PC-9 (cell line): ENCODE measurements around the gene BCAS2. TPM values are rescaled to one million over a fixed set of nuclear protein-coding genes. Genes with fewer than 3 reads are reported as not detected.

Experiments used
- BruUV-seq: library from RNA; stranded (reverse); fragments of 400-500 nt; replicated peaks from 2 replicates; lab custom pipeline; 2021; lab: Mats Ljungman, UMichigan
- CTCF ChIA-PET: fragments of 300-600 bp; sonication (Branson Sonifier 250); formaldehyde crosslinking; loops from one replicate; lab custom pipeline; 2022; ENCODE audit warnings: antibody characterized with exemption; lab: Charles Lee
- POLR2A ChIA-PET: fragments of 300-600 bp; sonication (Branson Sonifier 250); formaldehyde crosslinking; loops from one replicate; lab custom pipeline; 2022; ENCODE audit warnings: antibody characterized with exemption; ENCODE audit not compliant: unreplicated experiment; lab: Charles Lee
- DNase-seq, 2 experiments: peaks; one replicate each; pipeline versions ENCODE4 v3.0.0 to v3.0.0-alpha.2; 2015 to 2022; ENCODE audit warnings: mixed read lengths in 1 of 2
- H2AFZ ChIP-seq: fragments of 200-600 bp; sonication (generic); 2 replicates; pipeline ENCODE4 v1.8.1; 2017; ENCODE audit warnings: antibody characterized with exemption
- H3F3A ChIP-seq: fragments of 200-600 bp; sonication (generic); 2 replicates; pipeline ENCODE4 v1.8.1; 2017; ENCODE audit warnings: antibody characterized with exemption, mild to moderate bottlenecking, low read depth; ENCODE audit not compliant: insufficient read depth
- H3K27ac ChIP-seq: fragments of 200-600 bp; sonication (generic); 2 replicates; pipeline ENCODE4 v1.6.1; 2016; ENCODE audit warnings: mixed run types
- H3K27me3 ChIP-seq: fragments of 200-600 bp; sonication (generic); 2 replicates; pipeline ENCODE4 v1.6.1; 2016; ENCODE audit warnings: low read depth, mixed run types; ENCODE audit not compliant: insufficient read depth
- H3K36me3 ChIP-seq: fragments of 200-600 bp; sonication (generic); 2 replicates; pipeline ENCODE4 v1.6.1; 2016; ENCODE audit warnings: low read depth, mixed run types
- H3K4me1 ChIP-seq: fragments of 200-600 bp; sonication (generic); replicated peaks from 2 replicates; pipeline ENCODE4 v1.6.1; 2016; ENCODE audit warnings: mixed run types; ENCODE audit not compliant: insufficient read depth
- H3K4me2 ChIP-seq: fragments of 200-600 bp; sonication (generic); 2 replicates; pipeline ENCODE4 v1.6.1; 2017; ENCODE audit warnings: mixed run types
- H3K4me3 ChIP-seq: fragments of 200-600 bp; sonication (generic); 2 replicates; pipeline ENCODE4 v1.6.1; 2016; ENCODE audit warnings: mixed run types
- H3K79me2 ChIP-seq: fragments of 200-600 bp; sonication (generic); 2 replicates; pipeline ENCODE4 v1.6.1; 2017; ENCODE audit warnings: low read depth, mixed run types
- H3K9me2 ChIP-seq: fragments of 200-600 bp; sonication (generic); 2 replicates; pipeline ENCODE4 v1.8.1; 2017; ENCODE audit warnings: mild to moderate bottlenecking; ENCODE audit not compliant: insufficient read depth
- H3K9me3 ChIP-seq: fragments of 200-600 bp; sonication (generic); 2 replicates; pipeline ENCODE4 v1.8.1; 2016; ENCODE audit warnings: low read depth; ENCODE audit not compliant: insufficient read depth
- H4K20me1 ChIP-seq: fragments of 200-600 bp; sonication (generic); 2 replicates; pipeline ENCODE4 v1.8.1; 2017; ENCODE audit not compliant: insufficient read depth
- CTCF ChIP-seq: fragments of 200-600 bp; sonication (generic); conservative IDR thresholded peaks from 2 replicates; pipeline ENCODE4 v1.6.1; 2017; ENCODE audit warnings: mixed run types, antibody characterized with exemption, mild to moderate bottlenecking, moderate library complexity
- EZH2 ChIP-seq: fragments of 200-600 bp; sonication (generic); IDR thresholded peaks from 2 replicates; pipeline ENCODE4 v1.8.0; 2017; ENCODE audit warnings: antibody characterized with exemption, low read depth
- intact Hi-C: fragments of 100-400 bp; cut with micrococcal nuclease; formaldehyde crosslinking; loops from one replicate; pipeline ENCODE4 v1.10.0; 2022; ENCODE audit not compliant: unreplicated experiment
- total RNA-seq: library from RNA; stranded (reverse); gene quantifications from 2 replicates; pipeline ENCODE4 v1.2.3, GENCODE V29; 2021

BCAS2 gene
- total RNA-seq, 1 experiment from 2014 or later: 36.7 TPM

DNA sequence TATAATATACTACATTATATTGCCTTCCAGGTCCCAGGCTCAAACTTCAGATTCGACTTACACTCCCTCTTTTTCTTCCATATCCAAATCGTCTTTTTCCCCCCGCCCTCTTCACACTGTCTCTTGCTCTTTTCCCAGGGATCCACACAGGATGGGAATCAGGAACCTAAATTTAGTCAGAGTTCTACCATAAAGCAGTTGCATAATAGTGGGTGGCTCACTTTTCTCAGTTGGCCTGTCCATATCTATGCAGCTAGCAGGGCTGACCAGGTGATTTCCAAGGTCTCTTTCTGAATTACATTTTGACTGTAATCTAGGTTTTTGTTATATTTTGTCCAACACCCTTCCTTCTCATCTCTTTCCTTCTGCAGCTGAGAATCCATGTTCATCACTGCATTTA, 7.7 kb upstream of the BCAS2 start:
- ChIA-PET CTCF (no interaction called here), POLR2A (no interaction called here)
- Histone ChIP-seq H3K36me3 (no peaks in the 10 kb centered on the region), H3K4me3 (no peak overlapping the region), H3K4me2 (no peak overlapping the region), H3K27me3 (no peaks in the 10 kb centered on the region), H3K27ac (no peak overlapping the region), H4K20me1 (no peaks in the 10 kb centered on the region), H2AFZ (no peak overlapping the region), H3K79me2 (no peaks in the 10 kb centered on the region), H3K4me1 (no peaks in the 10 kb centered on the region), H3K9me3 (no peaks in the 10 kb centered on the region), H3F3A (no peaks in the 10 kb centered on the region), H3K9me2 (no peaks in the 10 kb centered on the region)
- intact Hi-C loops: no loop called here
- TF ChIP-seq CTCF: no peak
- no peak for TF ChIP-seq EZH2
- no TSS peak for BruUV-seq
- DNase-seq: no peak

DNA sequence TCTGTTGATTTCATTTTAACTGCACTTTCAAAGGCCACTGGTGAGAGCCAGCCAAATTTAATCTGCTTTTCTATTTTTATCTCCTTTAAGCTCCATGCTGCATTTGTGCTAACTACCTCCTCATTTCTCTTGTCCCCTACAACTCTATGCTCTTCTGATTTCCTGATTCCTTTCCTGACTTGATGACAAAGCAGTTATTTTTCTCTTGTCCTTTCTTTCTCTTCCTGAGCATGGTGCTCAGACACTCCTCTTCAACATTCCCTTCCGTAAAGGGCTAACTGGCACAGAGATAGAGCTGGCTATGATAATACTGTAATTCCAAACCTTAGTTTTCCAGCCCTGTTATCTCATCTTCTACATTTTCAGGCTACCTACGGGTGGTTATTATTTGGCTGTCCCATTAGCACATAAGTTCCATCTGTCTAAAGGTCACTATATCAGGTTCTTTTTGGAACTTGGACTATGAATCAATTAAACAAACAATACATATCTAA, 6.8 kb upstream of the BCAS2 start:
- ChIA-PET POLR2A (no interaction called here), CTCF (no interaction called here)
- TF ChIP-seq EZH2: no peak
- TF ChIP-seq CTCF: no peak
- no peak overlapping the region for H3K4me2 ChIP-seq
- H3K36me3 ChIP-seq: no peaks in the 10 kb centered on the region
- intact Hi-C loops: no loop called here
- H2AFZ ChIP-seq: no peak overlapping the region
- no peaks in the 10 kb centered on the region for H3K9me2 ChIP-seq
- no peak overlapping the region for H3K27ac ChIP-seq
- H3F3A ChIP-seq: no peaks in the 10 kb centered on the region
- no TSS peak for BruUV-seq
- H3K9me3 ChIP-seq: no peaks in the 10 kb centered on the region
- no peaks in the 10 kb centered on the region for H3K4me1 ChIP-seq
- no peak for DNase-seq
- H3K27me3 ChIP-seq: no peaks in the 10 kb centered on the region
- H3K4me3 ChIP-seq: no peak overlapping the region
- no peaks in the 10 kb centered on the region for H3K79me2 ChIP-seq
- H4K20me1 ChIP-seq: no peaks in the 10 kb centered on the region

GRCh38 chr1:114587203-114587991, 6.0 kb upstream of the BCAS2 start:
- POLR2A ChIA-PET: interaction anchor here (0.5 kb wide), 1 partner anchor 10 kb away, joined by 7 read pairs; no protein-coding TSS in a partner anchor
- BruUV-seq: no TSS peak

More at GRCh38 chr1:114587203-114587991, 6.0 kb upstream of the BCAS2 start:
- Histone ChIP-seq H3K9me3 (no peaks in the 10 kb centered on the region), H3K4me1 (peaks cover 1% of the 10 kb centered on the region), H3K4me2 (no peak overlapping the region), H3K27me3 (no peaks in the 10 kb centered on the region), H3K4me3 (no peak overlapping the region), H3K79me2 (no peaks in the 10 kb centered on the region), H2AFZ (no peak overlapping the region), H3F3A (peaks cover 6% of the 10 kb centered on the region; the same call in 1 of the 2 replicates), H3K27ac (no peak overlapping the region), H4K20me1 (no peaks in the 10 kb centered on the region), H3K36me3 (no peaks in the 10 kb centered on the region), H3K9me2 (no peaks in the 10 kb centered on the region)
- CTCF ChIA-PET: no interaction called here
- intact Hi-C loops: no loop called here
- no peak for TF ChIP-seq CTCF
- TF ChIP-seq EZH2: no peak
- DNase-seq: no peak
